HCT116 (cell line): ENCODE data around the gene EPHA1. TPM values are rescaled to one million over a fixed set of nuclear protein-coding genes. Genes with fewer than 3 reads are reported as not detected.
A peak's percentile ranks its signal among the peaks of the same experiment; 100 is the strongest.

Source experiments
- ATAC-seq: fragments of 200-7000 bp; cut with Tn5 transposase; 2 replicates; pipeline ENCODE4 v1.9.1; 2020; ENCODE audit warnings: mild to moderate bottlenecking, moderate library complexity
- BruUV-seq: library from RNA; stranded (reverse); fragments of 400-500 nt; replicated peaks from 2 replicates; lab custom pipeline; 2021; lab: Mats Ljungman, UMichigan
- CTCF ChIA-PET: fragments of 300-600 bp; sonication (Branson Sonifier 250); formaldehyde crosslinking; loops from one replicate; lab custom pipeline; 2021; ENCODE audit warnings: antibody characterized with exemption; lab: Charles Lee
- POLR2A ChIA-PET: fragments of 300-600, 350-600 bp; sonication (Branson Sonifier 250); formaldehyde crosslinking; loops from one replicate; lab custom pipeline; 2021; ENCODE audit warnings: antibody characterized with exemption; lab: Charles Lee
- RAD21 ChIA-PET, 2 experiments: fragments of 300-600 bp; sonication (Branson Sonifier 250); formaldehyde crosslinking; loops; one replicate each; lab custom pipeline; 2023; ENCODE audit warnings: low total read pairs in 2 of 2; ENCODE audit not compliant: uncharacterized antibody in 2 of 2, unreplicated experiment in 2 of 2, low non-redundant PET in 1 of 2; lab: Charles Lee
- DNase-seq: peaks from one replicate; pipeline ENCODE4 v3.0.0-alpha.2; 2010; ENCODE audit warnings: low read depth, low spot score
- H2AFZ ChIP-seq: fragments of 200-600 bp; shearing (Covaris generic), sonication (generic); 2 replicates; pipeline ENCODE4 v1.6.1; 2017; ENCODE audit warnings: low read depth, mixed run types, mixed read lengths, antibody characterized with exemption, low read length; ENCODE audit not compliant: poor library complexity, severe bottlenecking
- H3K27ac ChIP-seq: 2 replicates; pipeline ENCODE4 v1.5.1; 2012; ENCODE audit warnings: low read depth, low read length
- H3K27me3 ChIP-seq: fragments of 200-600 bp; sonication (generic); 2 replicates; pipeline ENCODE4 v1.6.1; 2016; ENCODE audit warnings: mixed run types, low read length, mixed read lengths; ENCODE audit not compliant: insufficient read depth
- H3K36me3 ChIP-seq, 2 experiments: fragments of 200-500 bp in 1 of 2; fragments of 200-600 bp in 1 of 2; sonication (Bioruptor generic) in 1 of 2; sonication (generic) in 1 of 2; 2 replicates each; pipeline versions ENCODE4 v1.5.1 to v1.6.1; 2014 to 2016; ENCODE audit warnings: low read length in 2 of 2, inconsistent platforms in 1 of 2, mixed read lengths in 1 of 2, mixed run types in 1 of 2; ENCODE audit not compliant: insufficient read depth in 2 of 2, control insufficient read depth in 1 of 2
- H3K4me1 ChIP-seq, 2 experiments: fragments of 200-600 bp in 1 of 2; sonication (generic) in 1 of 2; 2 replicates each; pipeline versions ENCODE4 v1.5.1 to v1.6.1; 2012 to 2017; ENCODE audit warnings: low read length in 2 of 2, inconsistent platforms in 1 of 2, mild to moderate bottlenecking in 1 of 2, mixed read lengths in 1 of 2, mixed run types in 1 of 2, moderate library complexity in 1 of 2; ENCODE audit not compliant: insufficient read depth in 2 of 2, control insufficient read depth in 1 of 2
- H3K4me2 ChIP-seq: fragments of 200-600 bp; sonication (generic); 2 replicates; pipeline ENCODE4 v1.6.1; 2017; ENCODE audit warnings: mixed run types, low read length, mixed read lengths
- H3K4me3 ChIP-seq, 2 experiments: fragments of 200-600 bp in 1 of 2; sonication (generic) in 1 of 2; replicated peaks in 1 of 2; 2 replicates each; pipeline ENCODE4 v1.5.1; 2011 to 2016; ENCODE audit warnings: low read length in 2 of 2, control low read depth in 1 of 2, low read depth in 1 of 2, mild to moderate bottlenecking in 1 of 2, mixed read lengths in 1 of 2, mixed run types in 1 of 2
- H3K79me2 ChIP-seq: fragments of 200-600 bp; sonication (generic); 2 replicates; pipeline ENCODE4 v1.6.1; 2017; ENCODE audit warnings: mild to moderate bottlenecking, mixed run types, low read length, moderate library complexity, mixed read lengths; ENCODE audit not compliant: insufficient read depth
- H3K9ac ChIP-seq: fragments of 200-600 bp; sonication (generic); 2 replicates; pipeline ENCODE4 v1.6.1; 2016; ENCODE audit warnings: low read length, mixed read lengths
- H3K9me2 ChIP-seq: fragments of 200-600 bp; sonication (generic), shearing (Covaris generic); 2 replicates; pipeline ENCODE4 v1.6.1; 2017; ENCODE audit warnings: mixed run types, mild to moderate bottlenecking, moderate library complexity; ENCODE audit not compliant: insufficient read depth
- H3K9me3 ChIP-seq, 2 experiments: fragments of 200-500 bp in 1 of 2; fragments of 200-600 bp in 1 of 2; sonication (Bioruptor generic) in 1 of 2; sonication (generic) in 1 of 2; 2 replicates each; pipeline ENCODE4 v1.6.1; 2014 to 2017; ENCODE audit warnings: low read length in 2 of 2, mixed read lengths in 2 of 2, inconsistent platforms in 1 of 2, low read depth in 1 of 2, mild to moderate bottlenecking in 1 of 2, mixed run types in 1 of 2, moderate library complexity in 1 of 2; ENCODE audit not compliant: control insufficient read depth in 1 of 2, insufficient read depth in 1 of 2
- H4K20me1 ChIP-seq: fragments of 200-600 bp; sonication (generic), shearing (Covaris generic); 2 replicates; pipeline ENCODE4 v1.6.1; 2017; ENCODE audit warnings: mixed run types, mild to moderate bottlenecking, moderate library complexity; ENCODE audit not compliant: insufficient read depth
- CBX3 ChIP-seq: IDR thresholded peaks from 2 replicates; pipeline ENCODE4 v1.6.1; 2012; ENCODE audit warnings: low read depth
- ELF1 ChIP-seq: IDR thresholded peaks from 2 replicates; pipeline ENCODE4 v1.6.1; 2012; ENCODE audit warnings: low read depth, borderline replicate concordance
- POLR2A ChIP-seq: IDR thresholded peaks from 2 replicates; pipeline ENCODE4 v1.7.0; 2011; ENCODE audit warnings: borderline replicate concordance; ENCODE audit not compliant: insufficient read depth, insufficient read length; ENCODE audit errors: extremely low read depth
- POLR2AphosphoS5 ChIP-seq: IDR thresholded peaks from 2 replicates; pipeline ENCODE4 v1.6.1; 2011; ENCODE audit warnings: mild to moderate bottlenecking, low read depth, low read length, moderate library complexity
- SP1 ChIP-seq: IDR thresholded peaks from 2 replicates; pipeline ENCODE4 v1.6.1; 2012; ENCODE audit warnings: low read depth
- SRF ChIP-seq: IDR thresholded peaks from 2 replicates; pipeline ENCODE4 v1.6.1; 2012; ENCODE audit warnings: low read depth
- TCF7L2 ChIP-seq: IDR thresholded peaks from 2 replicates; pipeline ENCODE4 v1.7.0; 2011; ENCODE audit warnings: borderline replicate concordance, inconsistent platforms; ENCODE audit not compliant: insufficient read depth, insufficient read length; ENCODE audit errors: extremely low read depth
- YY1 ChIP-seq: IDR thresholded peaks from 2 replicates; pipeline ENCODE4 v1.6.1; 2011; ENCODE audit warnings: low read length, low read depth, moderate library complexity, mild to moderate bottlenecking; ENCODE audit not compliant: insufficient replicate concordance; ENCODE audit errors: extremely low read depth
- ZFX ChIP-seq: fragments of 450-650 bp; IDR thresholded peaks from 2 replicates; pipeline ENCODE4 v1.6.1; 2017
- intact Hi-C: fragments of 100-400 bp; cut with micrococcal nuclease; formaldehyde crosslinking; loops from 2 replicates; pipeline ENCODE4 v1.10.0; 2022
- total RNA-seq: library from RNA; stranded (reverse); gene quantifications from one replicate; pipeline ENCODE4 v1.2.1, GENCODE V29; 2021; ENCODE audit not compliant: unreplicated experiment
- TF ChIP-seq, protein P1 (sequence below): IDR thresholded peaks from 2 replicates; pipeline ENCODE4 v1.6.1; 2012
- TF ChIP-seq, protein P2 (sequence below): IDR thresholded peaks from 2 replicates; pipeline ENCODE4 v1.6.1; 2012; ENCODE audit warnings: low read depth

The EPHA1 gene
- total RNA-seq, 1 experiment from 2014 or later: 29.9 TPM

DNA sequence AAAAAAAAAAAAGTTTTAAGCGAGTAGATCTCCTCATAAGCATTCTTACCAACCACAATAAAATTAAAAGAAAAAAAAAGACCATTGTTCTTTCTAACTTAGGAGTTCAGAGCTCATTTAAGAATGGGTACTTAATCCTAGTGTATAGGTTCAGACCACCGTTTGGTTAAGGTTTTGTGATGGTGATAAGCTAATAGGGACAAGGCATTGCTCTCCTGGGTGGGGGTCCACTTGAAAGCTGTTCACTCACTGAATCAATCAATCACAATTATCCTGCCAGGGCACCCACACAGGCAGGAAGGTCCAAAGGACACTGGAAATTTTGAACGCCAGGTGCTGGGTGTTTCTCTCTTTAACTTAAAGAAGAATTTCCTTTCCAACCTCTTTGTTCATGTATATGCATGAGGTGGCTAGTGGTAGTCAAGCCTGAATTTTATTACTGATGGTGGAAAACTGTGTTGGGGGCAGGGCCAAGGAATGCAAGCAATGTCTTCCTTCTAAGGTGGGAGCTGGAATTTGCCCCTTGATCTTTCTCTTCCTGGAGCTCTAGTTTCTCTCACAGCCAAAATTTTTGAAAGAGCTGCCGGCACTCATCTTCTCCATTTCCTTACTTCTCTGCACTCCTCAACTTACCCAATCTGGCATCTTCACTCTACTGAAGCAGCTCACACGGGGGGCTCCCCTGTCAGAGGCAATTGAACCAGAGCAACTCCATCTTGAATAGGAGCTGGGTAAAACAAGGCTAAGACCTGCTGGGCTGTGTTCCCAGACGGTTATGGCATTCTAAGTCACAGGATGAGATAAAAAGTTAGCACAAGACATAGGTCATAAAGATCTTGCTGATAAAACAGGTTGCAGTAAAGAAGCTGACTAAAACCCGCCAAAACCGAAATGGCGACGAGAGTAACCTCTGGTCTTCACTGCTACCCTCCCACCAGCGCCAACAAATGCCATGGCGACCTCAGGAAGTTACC lies 38.7 kb downstream of the EPHA1 start:
- no peak for DNase-seq
- ChIA-PET POLR2A (interaction anchor here (1.4 kb wide), 1 partner anchor 10 kb away, joined by 3 read pairs; no protein-coding TSS in a partner anchor), CTCF (interaction anchor here (1.1 to 1.6 kb wide), 2 partner anchors 10 to 35 kb away, joined by 3 read pairs; no protein-coding TSS in a partner anchor), RAD21 (interaction anchor here in 1 of 2 experiments (0.9 kb wide), 1 partner anchor 130 kb away, joined by 3 read pairs; no protein-coding TSS in a partner anchor)
- Histone ChIP-seq H3K36me3 (no peaks in the 10 kb centered on the region), H3K4me3 (no peak overlapping the region), H3K9me3 (no peaks in the 10 kb centered on the region), H2AFZ (peak overlapping the region; percentile 52), H3K27me3 (no peaks in the 10 kb centered on the region), H3K9ac (no peak overlapping the region), H3K79me2 (no peaks in the 10 kb centered on the region), H3K9me2 (no peaks in the 10 kb centered on the region), H3K27ac (no peak overlapping the region), H3K4me2 (peak overlapping the region; percentile 59; the same call in 1 of the 2 replicates), H3K4me1 (peaks cover 11 to 44% of the 10 kb centered on the region in 2 experiments), H4K20me1 (no peaks in the 10 kb centered on the region)
- BruUV-seq: no TSS peak
- intact Hi-C loops: no loop called here
- TF ChIP-seq CBX3: no peak
- TF ChIP-seq YY1: no peak
- TF ChIP-seq SRF: no peak
- TF ChIP-seq POLR2AphosphoS5: no peak
- no peak for TF ChIP-seq ELF1
- TF ChIP-seq, protein P1, sequence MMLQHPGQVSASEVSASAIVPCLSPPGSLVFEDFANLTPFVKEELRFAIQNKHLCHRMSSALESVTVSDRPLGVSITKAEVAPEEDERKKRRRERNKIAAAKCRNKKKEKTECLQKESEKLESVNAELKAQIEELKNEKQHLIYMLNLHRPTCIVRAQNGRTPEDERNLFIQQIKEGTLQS: no peak
- no peak for TF ChIP-seq TCF7L2
- TF ChIP-seq SP1: no peak
- no peak for TF ChIP-seq ZFX
- TF ChIP-seq POLR2A: no peak
- TF ChIP-seq, protein P2, sequence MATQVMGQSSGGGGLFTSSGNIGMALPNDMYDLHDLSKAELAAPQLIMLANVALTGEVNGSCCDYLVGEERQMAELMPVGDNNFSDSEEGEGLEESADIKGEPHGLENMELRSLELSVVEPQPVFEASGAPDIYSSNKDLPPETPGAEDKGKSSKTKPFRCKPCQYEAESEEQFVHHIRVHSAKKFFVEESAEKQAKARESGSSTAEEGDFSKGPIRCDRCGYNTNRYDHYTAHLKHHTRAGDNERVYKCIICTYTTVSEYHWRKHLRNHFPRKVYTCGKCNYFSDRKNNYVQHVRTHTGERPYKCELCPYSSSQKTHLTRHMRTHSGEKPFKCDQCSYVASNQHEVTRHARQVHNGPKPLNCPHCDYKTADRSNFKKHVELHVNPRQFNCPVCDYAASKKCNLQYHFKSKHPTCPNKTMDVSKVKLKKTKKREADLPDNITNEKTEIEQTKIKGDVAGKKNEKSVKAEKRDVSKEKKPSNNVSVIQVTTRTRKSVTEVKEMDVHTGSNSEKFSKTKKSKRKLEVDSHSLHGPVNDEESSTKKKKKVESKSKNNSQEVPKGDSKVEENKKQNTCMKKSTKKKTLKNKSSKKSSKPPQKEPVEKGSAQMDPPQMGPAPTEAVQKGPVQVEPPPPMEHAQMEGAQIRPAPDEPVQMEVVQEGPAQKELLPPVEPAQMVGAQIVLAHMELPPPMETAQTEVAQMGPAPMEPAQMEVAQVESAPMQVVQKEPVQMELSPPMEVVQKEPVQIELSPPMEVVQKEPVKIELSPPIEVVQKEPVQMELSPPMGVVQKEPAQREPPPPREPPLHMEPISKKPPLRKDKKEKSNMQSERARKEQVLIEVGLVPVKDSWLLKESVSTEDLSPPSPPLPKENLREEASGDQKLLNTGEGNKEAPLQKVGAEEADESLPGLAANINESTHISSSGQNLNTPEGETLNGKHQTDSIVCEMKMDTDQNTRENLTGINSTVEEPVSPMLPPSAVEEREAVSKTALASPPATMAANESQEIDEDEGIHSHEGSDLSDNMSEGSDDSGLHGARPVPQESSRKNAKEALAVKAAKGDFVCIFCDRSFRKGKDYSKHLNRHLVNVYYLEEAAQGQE: no peak
- no peak for ATAC-seq
